Vagina (tissue), 2 donors: ENCODE measurements around the gene TECPR1. TPM values are rescaled to one million over a fixed set of nuclear protein-coding genes. Genes with fewer than 3 reads are reported as not detected.

Experiments used
- DNase-seq, 2 donors: peaks; one replicate each; pipeline ENCODE4 v3.0.0-alpha.2; 2017; ENCODE audit errors: extremely low spot score in 2 of 2
- H3K27ac ChIP-seq: fragments of 200-600 bp; sonication (generic); one replicate; pipeline ENCODE4 v1.5.1; 2019
- H3K27me3 ChIP-seq: fragments of 200-600 bp; sonication (generic); one replicate; pipeline ENCODE4 v1.5.1; 2019
- H3K36me3 ChIP-seq, 2 donors: fragments of 200-600 bp; sonication (generic); one replicate each; pipeline ENCODE4 v1.5.1; 2017 to 2019
- H3K4me1 ChIP-seq: fragments of 200-600 bp; sonication (generic); one replicate; pipeline ENCODE4 v1.5.1; 2019
- H3K4me3 ChIP-seq, 2 donors: fragments of 200-600 bp; sonication (generic); 1 replicate in 1 of 2; 2 replicates in 1 of 2; pipeline ENCODE4 v1.5.1; 2016 to 2019
- H3K9me3 ChIP-seq: fragments of 200-600 bp; sonication (generic); one replicate; pipeline ENCODE4 v1.5.1; 2019
- CTCF ChIP-seq, 3 experiments: fragments of 450-650 bp in 2 of 3; fragments of 200-600 bp in 1 of 3; sonication (generic) in 1 of 3; IDR thresholded peaks; one replicate each; pipeline ENCODE4 v1.5.1; 2017 to 2019; ENCODE audit warnings: antibody characterized with exemption in 3 of 3, mild to moderate bottlenecking in 2 of 3, moderate library complexity in 2 of 3
- POLR2A ChIP-seq, 2 donors: fragments of 450-650 bp; IDR thresholded peaks; one replicate each; pipeline ENCODE4 v1.6.1; 2017; ENCODE audit warnings: antibody characterized with exemption in 2 of 2, mild to moderate bottlenecking in 2 of 2, moderate library complexity in 2 of 2
- POLR2AphosphoS5 ChIP-seq, 2 donors: sonication (generic); formaldehyde crosslinking; IDR thresholded peaks; one replicate each; pipeline ENCODE4 v1.9.0; 2017; ENCODE audit warnings: antibody characterized with exemption in 2 of 2, mild to moderate bottlenecking in 2 of 2, low read depth in 1 of 2; ENCODE audit not compliant: insufficient read depth in 1 of 2
- intact Hi-C: fragments of 100-400 bp; cut with DNase I; formaldehyde crosslinking; loops from one replicate; pipeline ENCODE4 v1.15.1; 2023
- total RNA-seq: library from RNA; depleted of rRNA; stranded (reverse); fragments of >200 nt; gene quantifications from one replicate; pipeline ENCODE4 v1.2.3, GENCODE V29; 2016

The TECPR1 gene
- total RNA-seq, 1 donor from 2014 or later: 19.6 TPM

- DNase-seq: no peak
- H3K27me3 ChIP-seq: no peaks in the 10 kb centered on the region
- peaks cover 0 to 20% of the 10 kb centered on the region in 2 donors for H3K36me3 ChIP-seq
- TF ChIP-seq CTCF (IDR thresholded peaks at IDR 0.05) (no peak), POLR2AphosphoS5 (IDR thresholded peaks at IDR 0.05; ENCODE audit: insufficient read depth in 1 of 2, low read depth in 1 of 2) (no peak), POLR2A (IDR thresholded peaks at IDR 0.05) (no peak)
- intact Hi-C loops: no loop called here
- no peaks in the 10 kb centered on the region for H3K9me3 ChIP-seq
- H3K27ac ChIP-seq: no peak overlapping the region
- H3K4me3 ChIP-seq: no peak overlapping the region
- H3K4me1 ChIP-seq: no peaks in the 10 kb centered on the region
These were observed 15.5 kb downstream of the TECPR1 start for GRCh38 chr7:98236355-98237185.

GRCh38 chr7:98235901-98236300 is 16.1 kb downstream of the TECPR1 start:
- TF ChIP-seq POLR2AphosphoS5 (IDR thresholded peaks at IDR 0.05; ENCODE audit: insufficient read depth in 1 of 2, low read depth in 1 of 2): no peak
- TF ChIP-seq CTCF (IDR thresholded peaks at IDR 0.05): no peak
- TF ChIP-seq POLR2A (IDR thresholded peaks at IDR 0.05): no peak
- DNase-seq: no peak
- Histone ChIP-seq H3K27me3 (no peaks in the 10 kb centered on the region), H3K4me1 (no peaks in the 10 kb centered on the region), H3K4me3 (no peak overlapping the region), H3K27ac (no peak overlapping the region), H3K9me3 (no peaks in the 10 kb centered on the region), H3K36me3 (peaks cover 0 to 17% of the 10 kb centered on the region in 2 donors)
- intact Hi-C loops: no loop called here

- Histone ChIP-seq H3K4me3 (no peak overlapping the region), H3K27me3 (no peaks in the 10 kb centered on the region), H3K9me3 (no peaks in the 10 kb centered on the region), H3K36me3 (peaks cover 0 to 15% of the 10 kb centered on the region in 2 donors), H3K4me1 (no peaks in the 10 kb centered on the region), H3K27ac (no peak overlapping the region)
- DNase-seq: no peak
- intact Hi-C loops: no loop called here
- TF ChIP-seq CTCF (IDR thresholded peaks at IDR 0.05) (no peak), POLR2AphosphoS5 (IDR thresholded peaks at IDR 0.05; ENCODE audit: insufficient read depth in 1 of 2, low read depth in 1 of 2) (no peak), POLR2A (IDR thresholded peaks at IDR 0.05) (no peak)
These were observed 17.4 kb downstream of the TECPR1 start for GRCh38 chr7:98234429-98235147.

GRCh38 chr7:98233219-98234070 is 18.6 kb downstream of the TECPR1 start:
- H3K27ac ChIP-seq: no peak overlapping the region
- intact Hi-C loops: no loop called here
- H3K4me3 ChIP-seq: no peak overlapping the region
- H3K36me3 ChIP-seq: peaks cover 0 to 15% of the 10 kb centered on the region in 2 donors
- TF ChIP-seq CTCF (IDR thresholded peaks at IDR 0.05) (no peak), POLR2A (IDR thresholded peaks at IDR 0.05) (no peak), POLR2AphosphoS5 (IDR thresholded peaks at IDR 0.05; ENCODE audit: insufficient read depth in 1 of 2, low read depth in 1 of 2) (no peak)
- no peak for DNase-seq
- no peaks in the 10 kb centered on the region for H3K4me1 ChIP-seq
- no peaks in the 10 kb centered on the region for H3K27me3 ChIP-seq
- H3K9me3 ChIP-seq: no peaks in the 10 kb centered on the region
